GM12801 (cell line): Measurements from ENCODE around the gene ALG12.

Experiments used
- CTCF ChIP-seq: IDR thresholded peaks from one replicate; pipeline ENCODE4 v1.5.1; 2011; ENCODE audit warnings: control low read depth; ENCODE audit not compliant: insufficient read length; ENCODE audit errors: extremely low read depth

Gene ALG12

GRCh38 chr22:49850959-49851802, 67.1 kb downstream of the ALG12 start:
- no peak for TF ChIP-seq CTCF
